KMS-11 (cell line): ENCODE data around the gene AHNAK2.

Source experiments
- H2AFZ ChIP-seq: fragments of 200-600 bp; sonication (generic); 2 replicates; pipeline ENCODE4 v1.6.1; 2016; ENCODE audit warnings: antibody characterized with exemption, mixed run types, low read depth
- H3K27ac ChIP-seq: fragments of 200-600 bp; sonication (generic); 2 replicates; pipeline ENCODE4 v1.6.1; 2016; ENCODE audit warnings: mild to moderate bottlenecking, mixed run types
- H3K27me3 ChIP-seq: fragments of 200-600 bp; sonication (generic); 2 replicates; pipeline ENCODE4 v1.6.1; 2017; ENCODE audit warnings: mild to moderate bottlenecking, low read depth, mixed run types, moderate library complexity; ENCODE audit not compliant: insufficient read depth
- H3K36me3 ChIP-seq: fragments of 200-600 bp; sonication (generic); 2 replicates; pipeline ENCODE4 v1.6.1; 2017; ENCODE audit warnings: mild to moderate bottlenecking, mixed run types; ENCODE audit not compliant: insufficient read depth
- H3K4me1 ChIP-seq: fragments of 200-600 bp; sonication (generic); 2 replicates; pipeline ENCODE4 v1.6.1; 2016; ENCODE audit warnings: mild to moderate bottlenecking, low read depth, mixed run types; ENCODE audit not compliant: poor library complexity, severe bottlenecking
- H3K4me2 ChIP-seq: fragments of 200-600 bp; sonication (generic); 2 replicates; pipeline ENCODE4 v1.7.0; 2016; ENCODE audit warnings: mild to moderate bottlenecking, mixed run types
- H3K4me3 ChIP-seq: fragments of 200-600 bp; sonication (generic); IDR thresholded peaks from 2 replicates; pipeline ENCODE4 v1.6.1; 2017; ENCODE audit warnings: low read depth, low read length, mixed read lengths; ENCODE audit not compliant: insufficient read depth
- H3K79me2 ChIP-seq: fragments of 200-600 bp; sonication (generic); 2 replicates; pipeline ENCODE4 v1.6.1; 2016; ENCODE audit warnings: low read depth, mixed run types; ENCODE audit not compliant: insufficient read depth
- H3K9ac ChIP-seq: fragments of 200-600 bp; sonication (generic); 2 replicates; pipeline ENCODE4 v1.6.1; 2016; ENCODE audit warnings: mild to moderate bottlenecking, mixed run types
- H4K20me1 ChIP-seq: fragments of 200-600 bp; sonication (generic); 2 replicates; pipeline ENCODE4 v1.6.1; 2016; ENCODE audit warnings: mild to moderate bottlenecking, mixed run types; ENCODE audit not compliant: insufficient read depth
- CTCF ChIP-seq: fragments of 200-600 bp; sonication (generic); conservative IDR thresholded peaks from 2 replicates; pipeline ENCODE4 v1.6.1; 2017; ENCODE audit warnings: low read depth, mild to moderate bottlenecking, antibody characterized with exemption, low read length, moderate library complexity, mixed read lengths

The AHNAK2 gene

GRCh38 chr14:105021656-105022275 is 43.6 kb upstream of the AHNAK2 start:
- H2AFZ ChIP-seq = peak overlapping the region; percentile 60

GRCh38 chr14:105020815-105021655 is 42.9 kb upstream of the AHNAK2 start, which contains the start of gene CDCA4:
Gene CDCA4, minus strand, starts transcription at chr14:105021083. Its CDS starts 9,154 bp downstream, at chr14:105011929.
- no peaks in the 10 kb centered on the region for H3K27me3 ChIP-seq
- no peaks in the 10 kb centered on the region for H3K36me3 ChIP-seq
- peak within 1 kb of the TSS; percentile 60 for H2AFZ ChIP-seq
- peak within 1 kb of the TSS; percentile 73 for H3K27ac ChIP-seq
- H3K4me1 ChIP-seq = peaks cover 38% of the 10 kb centered on the region
- H3K9ac ChIP-seq = peak within 1 kb of the TSS; percentile 87
- H3K79me2 ChIP-seq = peaks cover 50% of the 10 kb centered on the region
- no peak within 1 kb of the TSS for H3K4me3 ChIP-seq
- H4K20me1 ChIP-seq = peaks cover 29% of the 10 kb centered on the region
- peak within 1 kb of the TSS; percentile 89 for H3K4me2 ChIP-seq
- no peak for TF ChIP-seq CTCF

More at GRCh38 chr14:105021656-105022275, 43.6 kb upstream of the AHNAK2 start:
- Histone ChIP-seq H3K4me1 (peaks cover 33% of the 10 kb centered on the region), H3K79me2 (peaks cover 43% of the 10 kb centered on the region), H3K4me2 (peak overlapping the region; percentile 57), H3K27ac (peak overlapping the region; percentile 70), H3K36me3 (no peaks in the 10 kb centered on the region), H3K27me3 (no peaks in the 10 kb centered on the region), H4K20me1 (peaks cover 21% of the 10 kb centered on the region), H3K4me3 (no peak overlapping the region), H3K9ac (peak overlapping the region; percentile 74)
- no peak for TF ChIP-seq CTCF

- H3K9ac ChIP-seq = peak overlapping the region; percentile 87
- H4K20me1 ChIP-seq = peaks cover 37% of the 10 kb centered on the region
- H3K27ac ChIP-seq = peak overlapping the region; percentile 73
- H2AFZ ChIP-seq = no peak overlapping the region
- H3K27me3 ChIP-seq = no peaks in the 10 kb centered on the region
- H3K4me2 ChIP-seq = peak overlapping the region; percentile 89; the same call in 1 of the 2 replicates
- H3K4me1 ChIP-seq = peaks cover 47% of the 10 kb centered on the region
- no peak for TF ChIP-seq CTCF
- H3K4me3 ChIP-seq = no peak overlapping the region
- peaks cover 59% of the 10 kb centered on the region for H3K79me2 ChIP-seq
- H3K36me3 ChIP-seq = no peaks in the 10 kb centered on the region
These were observed 42.0 kb upstream of the AHNAK2 start for GRCh38 chr14:105019861-105020814.

GRCh38 chr14:105018414-105018813 is 40.2 kb upstream of the AHNAK2 start:
- Histone ChIP-seq H2AFZ (no peak overlapping the region), H3K4me2 (peak overlapping the region; percentile 89), H3K36me3 (no peaks in the 10 kb centered on the region), H3K4me1 (peaks cover 63% of the 10 kb centered on the region), H3K9ac (no peak overlapping the region), H3K27ac (peak overlapping the region; percentile 20; the same call in 1 of the 2 replicates), H3K4me3 (no peak overlapping the region), H4K20me1 (peaks cover 54% of the 10 kb centered on the region), H3K27me3 (no peaks in the 10 kb centered on the region), H3K79me2 (peaks cover 76% of the 10 kb centered on the region)
- TF ChIP-seq CTCF = no peak
